ENCODE results near the gene BCL3.

The BCL3 gene

DNA sequence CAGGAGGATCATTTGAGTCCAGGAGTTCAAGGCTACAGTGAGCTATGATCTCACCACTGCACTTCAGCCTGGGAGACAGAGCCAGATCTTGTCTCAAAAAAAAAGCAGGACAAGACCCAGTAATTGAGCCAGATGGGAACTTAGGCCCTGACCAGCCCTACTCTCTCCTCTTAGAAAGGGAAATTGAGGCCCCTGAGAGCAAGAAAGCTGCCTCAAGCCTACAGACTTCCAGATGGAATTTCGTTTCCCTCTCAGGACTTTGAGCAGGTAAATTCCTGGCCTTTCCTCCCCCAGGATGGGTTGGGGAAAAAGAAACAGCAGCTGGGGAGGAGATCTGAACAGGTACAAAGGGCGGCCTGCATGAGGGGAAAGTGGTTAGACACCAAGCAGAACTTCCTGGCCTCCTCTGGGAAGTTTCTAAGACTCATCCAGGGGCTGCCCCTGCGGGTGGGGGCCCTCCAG lies 3.6 kb upstream of the BCL3 start:
- no peak for DNase-seq

DNA sequence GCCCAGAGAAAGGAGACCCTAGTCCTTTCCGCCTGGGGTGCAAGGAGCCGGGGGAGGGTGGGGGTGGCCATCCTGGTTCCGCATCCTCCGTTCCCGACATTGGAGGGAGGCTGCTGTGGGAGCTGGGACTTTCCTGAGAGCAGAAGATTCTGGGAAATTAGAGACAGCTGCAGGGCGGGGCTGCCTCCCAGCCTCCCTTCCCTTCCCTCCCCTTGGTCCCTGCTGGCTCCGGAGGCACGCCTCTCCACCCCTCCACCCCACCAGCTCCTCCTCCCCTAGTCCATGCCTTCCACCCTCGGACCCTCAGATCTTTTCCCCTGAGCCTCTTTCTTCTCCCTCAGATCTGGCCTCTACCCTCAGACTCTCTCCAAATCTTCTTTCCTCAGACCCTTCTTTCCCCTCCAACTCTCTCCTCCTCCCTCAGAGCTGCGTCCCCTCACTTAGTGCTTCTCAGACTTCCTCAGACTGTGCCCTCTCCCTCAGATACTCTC lies 3.1 kb upstream of the BCL3 start:
- DNase-seq, result no peak

DNA sequence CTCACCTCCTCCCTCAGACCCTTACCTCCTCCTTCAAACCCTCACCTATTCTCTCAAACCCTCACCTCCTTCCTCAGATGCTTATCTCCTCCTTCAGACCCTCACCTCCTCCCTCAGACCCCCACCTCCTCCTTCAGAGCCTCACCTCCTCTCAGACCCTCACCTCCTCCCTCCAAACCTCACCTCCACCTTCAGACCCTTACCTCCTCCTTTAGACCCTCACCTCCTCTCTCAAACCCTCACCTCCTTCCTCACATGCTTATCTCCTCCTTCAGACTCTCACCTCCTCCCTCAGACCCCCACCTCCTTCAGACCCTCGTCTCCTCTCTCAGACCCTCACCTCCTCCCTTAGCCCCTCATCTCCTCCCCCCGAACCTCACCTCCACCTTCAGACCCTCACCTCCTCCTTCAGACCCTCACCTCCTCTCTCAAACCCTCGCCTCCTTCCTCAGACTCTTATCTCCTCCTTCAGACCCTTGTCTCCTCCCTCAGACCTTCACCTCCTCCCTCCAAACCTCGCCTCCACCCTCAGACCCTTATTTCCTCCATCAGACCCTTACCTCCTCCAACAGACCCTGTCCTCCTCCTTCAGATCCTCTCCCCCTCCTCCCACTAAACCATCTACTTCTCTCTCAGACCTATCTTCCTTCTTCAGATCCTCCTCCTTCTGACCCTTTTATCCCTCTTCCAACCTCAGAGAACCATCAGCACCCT lies 2.5 kb upstream of the BCL3 start:
- no peak for DNase-seq

DNA sequence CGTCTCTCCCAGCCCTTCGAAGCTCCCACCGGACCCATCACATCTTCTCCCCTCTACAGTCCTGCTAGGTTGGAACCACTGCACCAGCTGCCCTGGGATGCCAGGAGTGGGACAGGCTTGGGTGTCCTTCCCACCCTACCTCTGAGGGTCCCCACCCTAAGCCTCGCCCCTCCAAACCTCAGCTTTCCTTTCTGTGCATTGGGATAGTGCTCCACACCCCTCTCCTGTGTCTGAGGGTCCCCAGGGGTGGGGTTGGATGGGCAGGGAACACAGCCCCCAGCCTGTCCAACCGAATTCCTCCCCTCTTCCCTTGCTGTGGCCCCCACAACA lies 1.9 kb upstream of the BCL3 start:
- DNase-seq, result no peak

DNA sequence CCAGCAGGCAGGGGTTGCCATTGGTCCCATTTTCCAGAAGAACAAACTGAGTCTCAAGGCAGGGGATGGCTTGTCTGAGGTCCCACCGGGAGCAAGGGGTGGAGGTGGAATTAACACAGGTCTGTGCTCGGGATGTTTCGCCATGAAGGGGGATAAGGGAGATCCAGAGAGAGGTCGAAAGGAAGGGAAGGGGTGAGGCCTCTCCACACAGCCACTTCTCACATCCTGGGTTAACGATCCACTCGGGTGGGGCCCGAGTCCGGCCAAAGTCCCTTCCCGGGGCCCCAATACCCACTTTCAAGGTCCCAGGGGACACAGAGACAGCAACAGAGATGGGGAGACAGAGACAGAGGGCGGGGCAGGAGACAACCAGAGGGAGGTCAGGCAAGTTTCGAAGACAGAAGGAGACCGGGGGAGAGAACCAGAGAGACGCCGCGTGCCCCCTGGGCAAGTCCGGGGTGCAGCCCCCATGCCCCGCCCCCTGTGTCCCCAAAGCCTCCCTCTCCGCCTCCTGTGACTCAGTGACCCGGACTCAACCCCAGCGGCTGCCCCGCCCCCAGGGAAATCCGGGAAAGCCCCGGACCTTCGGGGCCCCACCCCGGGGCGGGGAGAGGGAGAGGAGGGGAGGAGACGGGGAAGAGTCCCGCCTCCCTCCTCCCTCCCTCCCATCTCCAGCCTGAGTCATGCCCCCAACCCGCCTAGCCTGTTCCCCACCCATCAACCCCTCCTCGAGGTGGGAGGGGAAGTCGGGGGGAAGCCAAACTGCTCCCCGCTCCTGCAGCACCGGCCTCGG lies 1.4 kb upstream of the BCL3 start:
- no peak for DNase-seq

DNA sequence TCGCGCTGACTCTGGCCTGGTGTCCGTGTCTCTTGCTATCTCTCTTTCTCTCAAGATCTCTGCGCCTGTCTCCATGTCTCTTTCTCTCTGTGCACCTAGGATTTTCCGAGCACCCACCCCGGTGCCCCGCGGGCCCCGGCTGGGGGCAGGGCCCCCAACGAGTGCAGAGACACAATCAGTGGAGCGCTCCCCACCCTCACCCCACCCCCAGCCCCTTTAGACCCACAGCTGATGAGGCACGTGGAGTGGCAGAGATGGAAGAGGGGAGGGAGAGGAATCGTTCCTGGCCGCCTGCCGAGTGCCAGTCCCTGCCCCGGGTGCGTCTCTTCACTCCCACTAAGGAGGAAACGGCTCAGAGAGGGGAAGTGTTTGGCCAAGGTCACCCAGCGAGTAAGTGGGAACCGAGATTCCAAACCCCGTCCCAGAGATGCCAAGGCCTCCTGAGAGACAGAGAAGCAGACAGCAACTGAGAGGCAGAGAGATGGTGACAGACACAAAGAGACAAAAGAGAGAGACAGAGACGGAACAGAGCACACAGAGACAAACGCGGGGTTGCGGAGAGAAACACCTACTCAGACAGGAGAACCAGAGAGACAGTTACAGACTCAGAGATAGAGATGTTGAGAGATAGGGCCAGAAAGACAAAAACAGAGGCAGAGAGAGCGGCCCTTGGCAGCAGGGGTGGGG lies 626 bp upstream of the BCL3 start:
- DNase-seq, result no peak

DNA sequence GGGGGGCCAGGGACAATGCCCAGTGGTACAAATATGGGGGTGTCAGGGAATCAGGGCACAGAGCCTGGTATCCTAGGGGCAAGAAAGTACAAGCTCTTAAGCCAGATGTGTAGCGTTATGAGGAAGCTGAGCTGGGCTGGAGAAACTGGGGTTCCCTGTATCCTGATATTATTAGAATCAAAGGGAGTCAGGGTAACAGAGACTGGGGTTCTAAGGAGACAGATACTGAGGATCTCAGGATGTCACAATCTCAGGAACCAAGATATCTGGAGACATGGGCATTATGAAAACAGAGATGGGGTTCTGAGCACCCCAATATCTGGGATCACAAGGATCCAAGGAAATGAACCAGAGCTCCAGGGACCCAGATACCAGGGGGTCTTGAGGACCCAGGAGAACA lies 784 bp downstream of the BCL3 start:
- DNase-seq, result no peak

DNA sequence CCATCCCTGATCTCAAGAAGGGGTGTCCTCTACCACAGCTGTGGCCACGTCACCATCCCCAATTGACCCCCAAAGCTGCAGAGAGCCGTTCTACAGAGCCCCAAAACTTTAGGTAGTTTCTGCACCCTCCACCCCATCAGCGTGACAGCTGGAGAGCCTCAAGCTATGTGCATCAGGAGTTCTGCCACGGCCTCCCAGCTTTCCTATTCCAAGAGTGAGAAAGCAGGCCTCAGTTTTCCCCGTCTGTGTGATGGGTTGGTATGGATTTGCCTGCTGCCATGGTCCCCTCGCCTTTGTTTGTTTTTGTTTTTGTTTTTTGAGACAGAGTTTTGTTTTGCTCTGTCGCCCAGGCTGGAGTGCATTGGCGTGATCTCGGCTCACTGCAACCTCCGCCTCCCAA lies 1.5 kb downstream of the BCL3 start:
- no peak for DNase-seq

DNA sequence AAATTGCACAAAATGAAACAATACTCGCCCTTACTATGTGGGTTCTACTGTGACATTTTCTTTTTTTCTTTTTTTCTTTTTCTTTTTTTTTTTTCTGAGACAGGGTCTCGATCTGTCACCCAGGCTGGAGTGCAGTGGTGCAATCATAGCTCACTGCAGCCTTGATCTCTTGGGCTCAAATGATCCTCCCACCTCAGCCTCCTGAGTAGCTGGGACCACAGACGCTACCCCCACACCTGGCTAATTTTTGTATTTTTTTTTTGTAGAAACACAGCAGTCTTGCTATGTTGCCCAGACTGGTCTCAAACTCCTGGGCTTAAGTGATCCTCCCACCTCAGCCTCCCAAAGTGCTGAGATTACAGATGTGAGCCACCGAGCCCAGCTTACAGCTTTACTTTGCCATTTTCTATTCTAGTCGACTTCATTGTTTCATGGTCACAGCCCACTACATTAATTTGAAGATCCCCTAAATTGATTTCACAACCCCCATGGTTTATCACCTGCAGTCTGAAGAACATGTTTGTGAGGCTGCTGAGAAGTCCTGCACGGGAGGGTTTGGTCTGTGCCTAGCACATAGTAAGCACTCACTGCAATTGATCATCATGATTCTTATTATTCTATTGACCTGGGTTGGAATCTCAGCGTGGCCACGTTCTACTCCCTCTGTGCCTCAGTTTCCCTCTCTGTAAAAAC lies 3.8 kb downstream of the BCL3 start:
- no peak for DNase-seq

DNA sequence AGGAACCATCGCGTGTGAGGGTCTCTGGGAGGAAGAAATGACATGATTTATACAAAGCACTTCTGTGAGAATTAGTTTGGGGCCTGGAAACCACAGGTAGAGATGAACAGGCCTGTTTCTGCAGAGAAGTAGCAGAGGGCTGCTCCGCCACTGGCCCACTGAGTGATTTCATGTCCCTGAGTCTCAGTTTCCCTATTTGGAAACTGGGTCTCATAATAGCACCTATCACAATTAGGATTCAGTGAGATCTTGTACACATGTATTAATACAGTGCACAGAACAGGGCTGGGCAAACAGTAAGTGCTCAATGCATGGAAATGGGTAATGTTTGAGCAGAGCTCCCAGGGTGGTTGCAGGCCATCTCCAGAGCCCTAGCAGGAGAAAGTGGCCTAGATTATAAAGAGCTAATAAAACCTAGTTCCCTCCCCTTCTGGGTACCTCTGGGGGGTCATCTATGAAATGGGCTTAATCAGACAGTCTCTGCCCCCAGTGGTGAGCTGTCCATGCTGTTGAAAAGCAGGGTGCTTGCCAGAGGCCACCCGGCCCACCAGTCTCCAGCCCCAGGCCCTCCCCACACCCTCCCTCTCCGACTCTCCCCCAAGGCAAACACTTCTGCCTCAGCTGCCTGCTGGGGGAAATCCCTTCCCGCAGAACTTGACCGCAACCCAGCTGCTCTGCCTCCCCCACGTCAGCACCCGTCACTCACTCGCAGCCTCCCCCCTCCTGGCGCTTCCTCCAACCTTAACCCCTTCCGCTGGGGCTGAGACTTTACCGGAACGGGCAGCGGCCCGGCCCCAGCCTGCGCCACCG lies 4.5 kb downstream of the BCL3 start:
- DNase-seq, result no peak

DNA sequence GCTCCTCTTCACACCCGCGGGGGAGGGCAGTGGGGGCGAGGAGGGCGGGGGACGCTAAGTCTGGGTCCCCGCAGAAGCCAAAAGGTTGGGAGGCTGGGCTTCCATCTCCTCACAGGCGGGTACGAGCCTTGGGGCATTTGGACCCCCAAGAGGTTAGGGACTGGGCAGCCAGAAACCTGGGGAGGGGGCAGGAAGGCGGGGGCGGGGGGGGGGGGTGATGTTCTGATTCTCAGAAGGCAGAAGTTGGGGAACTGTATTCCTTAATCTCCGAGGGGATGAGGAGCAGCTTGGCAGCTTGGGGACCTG lies 5.1 kb downstream of the BCL3 start:
- DNase-seq, result no peak

DNA sequence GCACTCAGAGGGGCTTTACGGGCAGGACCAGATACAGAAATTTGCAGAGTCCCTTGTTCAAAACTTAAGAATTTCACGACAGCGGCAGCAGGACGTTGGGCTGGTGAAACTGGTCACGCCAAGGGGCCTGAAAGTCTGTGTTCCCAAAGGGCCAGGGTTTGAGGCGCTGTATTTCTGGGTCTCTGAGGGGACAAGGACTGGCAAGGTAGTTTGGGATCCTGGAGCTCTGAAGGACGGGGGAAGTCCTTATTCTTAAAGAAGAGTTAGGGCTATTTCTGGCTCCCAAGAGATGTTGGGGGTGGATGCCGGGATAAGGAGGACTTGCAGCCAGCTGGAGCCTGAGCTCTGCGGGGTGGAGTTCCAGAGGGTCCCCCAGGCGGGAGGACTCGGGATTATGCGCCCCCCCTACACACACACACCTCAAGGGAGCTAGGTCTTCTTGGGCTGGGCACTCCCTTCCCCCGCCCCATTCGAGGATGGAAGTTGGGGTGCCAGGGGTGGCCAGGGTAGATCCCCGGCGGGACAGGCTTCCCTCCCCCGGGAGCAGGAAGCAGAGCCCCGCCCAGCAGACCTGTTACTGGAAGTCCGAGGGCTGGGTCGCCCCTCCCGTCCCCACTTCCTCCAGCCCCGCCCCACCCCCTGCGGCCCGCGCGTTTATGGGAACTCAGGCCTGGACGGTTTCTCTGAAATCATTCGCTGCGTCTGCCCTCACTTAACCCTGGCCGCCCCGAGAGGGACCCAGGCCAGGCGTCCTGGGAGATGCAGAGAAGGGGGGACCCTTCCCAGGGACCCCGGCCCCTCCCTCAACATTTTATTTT lies 5.6 kb downstream of the BCL3 start:
- no peak for DNase-seq

DNA sequence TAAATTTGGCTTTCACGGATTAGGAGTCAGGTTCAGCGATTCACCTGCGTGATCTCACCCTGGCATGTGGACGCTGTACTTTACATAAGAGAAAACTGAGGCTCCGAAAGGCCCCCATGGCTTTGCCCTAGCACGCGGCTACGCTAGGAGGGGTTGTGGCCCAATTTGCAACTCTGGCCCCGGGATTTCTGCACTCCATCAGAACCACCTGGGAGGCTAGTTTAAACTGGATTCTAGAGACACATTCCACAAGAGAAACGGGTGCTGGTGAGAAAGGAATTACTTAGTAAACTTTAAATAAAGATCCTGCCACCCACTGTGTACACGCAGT lies 6.2 kb downstream of the BCL3 start:
- DNase-seq, result no peak

DNA sequence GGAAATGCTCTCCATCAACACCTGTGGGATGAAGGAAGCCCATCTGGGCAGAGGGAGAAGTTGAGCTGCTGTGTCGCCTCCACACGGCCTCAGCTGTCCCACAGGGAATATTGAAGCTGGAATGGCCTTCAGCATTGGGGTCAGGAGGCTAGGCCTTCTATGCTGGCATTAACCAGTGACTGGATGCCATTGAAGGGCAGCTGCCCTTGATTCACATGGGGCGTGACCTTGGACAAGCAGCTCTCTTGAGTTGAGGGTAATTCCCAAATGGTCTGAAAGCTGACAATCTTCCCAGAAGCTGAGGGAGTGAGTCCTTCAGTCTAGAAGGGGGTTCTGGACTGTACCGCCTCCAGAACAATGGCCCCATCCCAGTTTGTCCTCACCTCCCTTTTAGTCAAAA lies 6.7 kb downstream of the BCL3 start:
- no peak for DNase-seq

DNA sequence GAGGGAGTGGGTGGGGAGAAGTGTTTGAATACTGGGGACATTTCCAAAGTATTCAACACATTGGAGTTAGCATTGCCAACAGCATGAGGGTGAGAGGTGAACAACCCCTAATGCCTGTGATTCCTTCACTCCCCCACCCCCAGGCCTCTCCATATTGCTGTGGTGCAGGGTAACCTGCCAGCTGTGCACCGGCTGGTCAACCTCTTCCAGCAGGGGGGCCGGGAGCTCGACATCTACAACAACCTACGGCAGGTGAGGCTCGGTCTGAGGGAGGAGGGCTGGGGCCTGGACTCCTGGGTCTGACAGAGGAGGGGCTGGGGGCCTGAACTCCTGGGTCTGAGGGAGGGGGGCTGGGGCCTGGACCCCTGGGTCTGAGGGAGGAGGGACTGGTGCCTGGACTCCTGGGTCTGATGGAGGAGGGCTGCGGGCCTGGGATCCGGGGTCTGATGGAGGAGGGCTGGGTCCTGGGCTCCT lies 7.6 kb downstream of the BCL3 start:
- no peak for DNase-seq

DNA sequence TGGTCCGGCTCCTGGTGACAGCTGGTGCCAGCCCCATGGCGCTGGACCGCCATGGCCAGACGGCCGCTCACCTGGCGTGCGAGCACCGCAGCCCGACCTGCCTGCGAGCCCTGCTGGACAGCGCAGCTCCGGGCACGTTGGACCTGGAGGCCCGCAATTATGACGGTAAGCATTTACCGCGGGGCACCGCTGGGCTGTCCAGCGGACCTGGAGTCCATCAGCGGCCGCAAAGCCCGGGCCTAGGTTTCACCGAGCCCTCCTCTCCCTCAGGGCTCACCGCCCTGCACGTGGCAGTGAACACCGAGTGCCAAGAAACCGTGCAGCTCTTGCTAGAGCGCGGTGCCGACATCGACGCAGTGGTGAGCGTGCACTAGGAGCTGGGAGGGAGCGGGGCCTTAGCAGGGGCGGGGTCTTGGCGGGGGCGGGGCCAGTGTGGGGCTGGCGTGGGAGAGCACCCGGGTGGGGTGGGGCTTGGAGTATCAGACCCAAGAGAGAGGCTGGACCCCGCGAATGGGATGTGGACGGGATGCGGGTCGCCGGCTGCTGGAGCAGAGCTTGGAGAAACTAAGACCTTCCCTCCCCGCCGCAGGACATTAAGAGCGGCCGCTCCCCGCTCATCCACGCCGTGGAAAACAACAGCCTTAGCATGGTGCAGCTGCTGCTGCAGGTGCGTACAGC lies 8.7 kb downstream of the BCL3 start:
- no peak for DNase-seq

DNA sequence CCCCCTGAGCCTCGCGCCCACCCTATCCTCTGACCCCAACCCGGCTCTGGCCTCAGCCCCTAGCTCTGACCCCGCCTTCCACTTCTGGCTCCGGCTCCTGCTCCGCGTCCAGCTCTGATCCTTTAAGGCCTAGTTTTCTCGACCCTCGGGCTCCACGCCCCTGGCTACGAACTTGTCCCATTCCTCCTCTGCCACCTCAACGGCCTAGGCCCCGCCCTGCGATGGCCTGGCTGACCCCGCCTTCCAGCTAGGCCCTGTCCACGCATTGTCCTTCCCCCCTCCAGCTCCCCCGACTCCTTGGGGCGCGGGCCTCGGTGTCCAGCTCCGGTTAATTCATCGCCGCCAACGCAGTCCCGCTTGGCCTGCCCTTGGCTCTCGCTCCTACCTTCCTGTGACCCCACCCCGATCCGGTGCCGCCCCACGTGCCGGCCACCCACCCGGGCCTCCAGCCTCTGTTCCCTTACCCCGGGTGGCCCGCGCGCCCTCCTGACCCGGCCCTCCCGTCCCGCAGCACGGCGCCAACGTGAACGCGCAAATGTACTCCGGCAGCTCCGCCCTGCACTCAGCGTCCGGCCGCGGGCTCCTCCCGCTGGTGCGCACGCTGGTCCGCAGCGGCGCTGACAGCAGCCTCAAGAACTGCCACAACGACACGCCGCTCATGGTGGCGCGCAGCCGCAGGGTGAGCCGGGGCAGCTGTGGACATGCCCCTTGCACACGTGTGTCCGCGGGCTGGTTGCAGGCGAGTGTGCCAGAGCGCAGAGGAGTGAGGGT lies 9.4 kb downstream of the BCL3 start:
- DNase-seq, result no peak

DNA sequence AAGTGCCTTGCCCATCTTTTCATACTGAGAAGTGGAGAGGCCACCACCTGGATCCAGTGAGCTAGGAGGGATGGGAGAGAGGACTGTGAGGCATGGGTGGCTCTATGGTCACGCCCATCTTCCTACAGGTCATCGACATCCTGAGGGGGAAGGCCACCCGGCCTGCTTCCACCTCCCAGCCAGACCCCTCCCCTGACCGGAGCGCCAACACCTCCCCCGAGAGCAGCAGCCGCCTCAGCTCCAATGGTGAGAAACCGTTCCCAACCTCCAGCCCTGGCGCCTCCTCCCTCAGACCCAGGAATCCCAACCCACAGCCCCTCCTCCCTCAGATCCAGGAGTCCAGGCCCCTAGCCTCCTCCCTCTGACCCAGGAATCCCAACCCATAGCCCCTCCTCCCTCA lies 10.1 kb downstream of the BCL3 start:
- DNase-seq, result no peak

DNA sequence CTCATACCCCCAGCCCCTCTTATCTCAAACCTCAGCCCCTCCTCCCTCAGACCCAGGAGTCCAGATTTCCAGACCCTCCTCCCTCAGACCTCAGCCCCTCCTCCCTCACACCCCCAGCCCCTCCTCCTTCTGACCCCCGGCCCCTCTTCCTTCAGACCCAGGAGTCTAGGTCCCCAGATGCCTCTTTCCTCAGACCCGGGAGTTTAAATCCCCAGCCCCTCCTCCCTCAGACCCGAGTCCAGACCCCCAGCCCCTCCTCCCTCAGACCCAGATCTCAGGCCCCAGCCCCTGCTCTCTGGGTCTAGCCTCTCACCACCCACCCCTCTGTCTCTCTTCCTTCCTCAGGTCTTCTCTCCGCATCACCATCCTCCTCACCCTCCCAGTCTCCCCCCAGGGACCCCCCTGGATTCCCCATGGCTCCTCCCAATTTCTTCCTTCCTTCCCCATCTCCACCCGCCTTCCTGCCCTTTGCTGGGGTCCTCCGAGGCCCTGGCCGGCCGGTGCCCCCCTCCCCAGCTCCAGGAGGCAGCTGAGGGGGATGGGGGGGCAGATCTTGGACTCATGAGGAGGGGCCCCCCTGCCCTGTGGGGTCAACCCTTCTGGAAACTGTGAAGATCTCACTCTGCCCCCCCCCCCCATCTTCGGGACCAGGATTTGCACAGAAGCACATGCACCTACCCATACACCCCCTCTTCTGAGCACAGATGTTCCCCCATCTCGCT lies 10.7 kb downstream of the BCL3 start:
- DNase-seq, result no peak

DNA sequence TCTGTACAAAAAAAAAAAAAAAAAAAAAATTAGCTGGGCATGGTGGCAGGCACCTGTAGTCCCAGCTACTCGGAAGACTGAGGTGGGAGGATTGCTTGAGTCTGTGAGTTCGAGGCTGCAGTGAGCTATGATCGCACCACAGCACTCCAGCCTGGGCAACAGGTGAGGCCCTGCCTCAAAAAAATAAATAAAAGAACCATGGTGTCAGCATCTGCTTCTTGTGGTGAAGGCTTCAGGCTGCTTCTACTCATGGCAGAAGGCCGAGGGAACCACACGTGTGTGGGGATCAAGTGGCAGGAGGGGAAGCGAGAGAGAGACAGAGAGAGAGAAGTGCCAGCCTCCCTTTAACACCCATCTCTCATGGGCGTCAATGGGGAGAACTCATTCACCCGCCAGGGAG lies 13.5 kb downstream of the BCL3 start:
- no peak for DNase-seq

Data from NCI-H2081 treated with DMSO at 0.1 percent for 48 hours (cell line).